ENCODE results near the gene FTO.

FTO gene

DNA sequence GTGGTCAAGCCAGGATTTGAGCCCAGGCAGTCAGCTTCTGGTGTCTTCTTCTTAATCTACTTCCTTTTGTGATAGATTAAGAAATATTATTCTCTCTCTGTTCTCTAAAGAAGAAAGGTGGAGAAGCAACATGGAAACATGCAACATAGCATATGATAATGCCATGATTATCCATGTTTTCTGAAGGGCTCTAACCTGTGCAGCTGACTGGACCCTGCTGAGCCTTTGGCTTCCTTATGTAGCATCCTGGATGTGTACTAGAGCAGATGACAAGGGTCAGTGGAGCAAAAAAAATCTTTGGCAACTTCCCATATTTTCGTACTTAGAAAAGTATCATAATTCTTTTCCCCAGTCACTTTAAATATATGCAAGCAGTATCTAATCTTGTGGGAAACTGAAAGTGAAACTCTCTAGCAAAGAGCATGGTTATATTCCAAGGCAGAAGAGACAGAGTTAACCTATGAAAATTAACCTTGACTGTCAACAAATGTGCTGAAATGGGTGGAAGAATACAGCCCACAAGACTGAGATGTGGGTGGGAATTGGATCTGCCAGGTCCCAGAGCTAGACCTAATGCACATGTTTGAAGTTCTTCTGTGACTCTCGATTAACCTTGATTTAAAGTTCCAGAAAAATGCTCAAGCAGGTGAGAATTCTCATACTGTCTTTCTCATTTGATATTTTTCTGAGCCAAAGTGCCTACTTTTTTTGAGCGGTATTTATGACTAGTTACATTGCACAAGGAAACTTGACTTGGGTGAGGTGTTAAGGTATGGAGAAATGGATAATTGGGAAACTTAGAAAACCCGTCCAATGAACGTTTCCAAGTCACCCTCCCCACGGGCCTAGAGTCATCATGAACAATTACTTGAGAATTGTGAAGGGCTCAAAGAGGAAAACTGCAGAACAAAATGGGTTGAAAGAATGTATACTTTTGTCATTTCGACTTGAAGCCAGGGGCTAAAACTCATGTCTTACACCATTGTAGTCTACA, 248.6 kb downstream of the FTO start:
- DNase-seq (ENCODE audit: extremely low read depth, low read depth): peak; percentile 2
- H3K4me3 ChIP-seq (replicated peaks; ENCODE audit: low read depth, low read length): no peak overlapping the region
- TF ChIP-seq, protein P1, sequence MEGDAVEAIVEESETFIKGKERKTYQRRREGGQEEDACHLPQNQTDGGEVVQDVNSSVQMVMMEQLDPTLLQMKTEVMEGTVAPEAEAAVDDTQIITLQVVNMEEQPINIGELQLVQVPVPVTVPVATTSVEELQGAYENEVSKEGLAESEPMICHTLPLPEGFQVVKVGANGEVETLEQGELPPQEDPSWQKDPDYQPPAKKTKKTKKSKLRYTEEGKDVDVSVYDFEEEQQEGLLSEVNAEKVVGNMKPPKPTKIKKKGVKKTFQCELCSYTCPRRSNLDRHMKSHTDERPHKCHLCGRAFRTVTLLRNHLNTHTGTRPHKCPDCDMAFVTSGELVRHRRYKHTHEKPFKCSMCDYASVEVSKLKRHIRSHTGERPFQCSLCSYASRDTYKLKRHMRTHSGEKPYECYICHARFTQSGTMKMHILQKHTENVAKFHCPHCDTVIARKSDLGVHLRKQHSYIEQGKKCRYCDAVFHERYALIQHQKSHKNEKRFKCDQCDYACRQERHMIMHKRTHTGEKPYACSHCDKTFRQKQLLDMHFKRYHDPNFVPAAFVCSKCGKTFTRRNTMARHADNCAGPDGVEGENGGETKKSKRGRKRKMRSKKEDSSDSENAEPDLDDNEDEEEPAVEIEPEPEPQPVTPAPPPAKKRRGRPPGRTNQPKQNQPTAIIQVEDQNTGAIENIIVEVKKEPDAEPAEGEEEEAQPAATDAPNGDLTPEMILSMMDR (IDR thresholded peaks at IDR 0.05; ENCODE audit: low read depth, low read length, missing control alignments): no peak

DNA sequence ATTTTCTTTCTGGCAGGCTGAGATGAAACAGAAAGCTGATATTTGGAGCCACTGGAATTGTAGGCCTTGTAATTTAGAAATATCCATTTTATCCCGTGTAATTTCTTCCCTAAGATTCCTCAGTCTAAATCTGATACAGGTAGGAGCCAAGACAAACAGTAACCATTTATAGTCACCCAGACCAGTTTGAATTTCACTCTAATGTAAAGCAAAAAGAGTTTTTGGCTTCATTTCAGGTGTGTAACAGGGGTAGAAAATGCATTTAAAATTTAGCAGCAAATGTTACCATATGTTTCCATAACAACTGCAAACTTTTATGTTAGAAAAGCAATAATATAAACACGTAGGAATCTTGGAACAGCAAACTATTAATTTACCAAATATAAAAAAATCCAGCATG, 249.4 kb downstream of the FTO start:
- TF ChIP-seq, protein P1 (IDR thresholded peaks at IDR 0.05; ENCODE audit: low read depth, low read length, missing control alignments): no peak
- no peak overlapping the region for H3K4me3 ChIP-seq (replicated peaks; ENCODE audit: low read depth, low read length)
- no peak for DNase-seq (ENCODE audit: extremely low read depth, low read depth)

DNA sequence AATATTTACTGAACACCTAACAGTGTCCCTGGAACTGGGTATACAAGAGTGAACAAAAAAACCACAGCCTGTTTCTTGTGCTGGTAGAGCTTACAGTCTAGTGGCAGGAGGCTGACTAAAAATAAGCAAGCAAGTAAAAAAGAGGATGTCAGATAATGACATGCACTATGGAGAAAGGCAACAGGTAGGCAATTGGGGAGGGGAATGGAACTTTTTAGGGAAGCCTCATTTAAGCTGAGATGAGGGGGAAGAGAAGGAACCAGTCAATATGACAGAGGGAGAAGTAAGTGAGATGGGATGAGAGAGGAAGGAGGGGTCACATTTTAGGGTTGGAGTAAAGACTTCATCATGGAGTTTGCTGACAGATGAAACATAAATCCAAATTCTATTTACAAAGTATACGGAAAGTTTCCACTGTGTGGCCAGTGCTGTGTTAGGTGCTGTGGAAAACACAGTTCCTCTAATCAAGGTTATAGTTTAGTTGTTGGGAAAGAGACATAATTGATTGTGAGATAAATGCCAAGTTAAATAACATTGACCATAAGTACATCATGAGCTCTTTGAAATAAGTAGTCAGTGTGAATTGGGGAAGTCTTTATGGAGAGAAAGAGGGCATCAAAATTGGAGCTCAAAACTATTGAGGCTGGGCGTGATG, 251.4 kb downstream of the FTO start:
- TF ChIP-seq, protein P1 (IDR thresholded peaks at IDR 0.05; ENCODE audit: low read depth, low read length, missing control alignments): no peak
- DNase-seq (ENCODE audit: extremely low read depth, low read depth): no peak
- no peak overlapping the region for H3K4me3 ChIP-seq (replicated peaks; ENCODE audit: low read depth, low read length)

DNA sequence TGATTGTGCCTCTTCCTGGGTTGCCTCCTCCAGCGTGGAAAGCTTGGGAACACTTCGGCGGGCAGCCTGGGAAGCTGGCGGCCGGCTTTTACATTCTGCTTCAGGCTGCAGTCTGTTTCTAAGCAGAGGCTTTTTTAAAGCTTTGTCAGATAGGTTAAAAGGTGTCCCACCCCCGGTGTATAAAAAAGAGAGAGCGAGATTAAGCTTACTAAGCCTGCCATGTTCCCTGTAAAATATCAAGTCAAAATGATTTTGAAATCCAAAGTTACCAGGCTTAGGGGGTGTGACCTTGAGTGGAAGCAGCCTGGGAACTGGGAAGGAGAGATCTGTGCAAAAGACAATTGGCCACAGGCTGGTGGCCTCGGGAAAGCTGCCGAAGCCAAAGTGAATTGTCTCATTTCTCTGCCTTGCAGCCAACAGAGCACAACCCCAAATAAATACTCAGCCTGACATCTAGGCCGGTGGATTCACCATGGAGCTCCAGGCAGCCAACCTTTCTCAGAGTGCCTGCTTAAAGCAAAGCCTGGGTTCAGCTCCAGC, 254.5 kb downstream of the FTO start:
- no peak overlapping the region for H3K4me3 ChIP-seq (replicated peaks; ENCODE audit: low read depth, low read length)
- TF ChIP-seq, protein P1 (IDR thresholded peaks at IDR 0.05; ENCODE audit: low read depth, low read length, missing control alignments): no peak
- DNase-seq (ENCODE audit: extremely low read depth, low read depth): no peak

DNA sequence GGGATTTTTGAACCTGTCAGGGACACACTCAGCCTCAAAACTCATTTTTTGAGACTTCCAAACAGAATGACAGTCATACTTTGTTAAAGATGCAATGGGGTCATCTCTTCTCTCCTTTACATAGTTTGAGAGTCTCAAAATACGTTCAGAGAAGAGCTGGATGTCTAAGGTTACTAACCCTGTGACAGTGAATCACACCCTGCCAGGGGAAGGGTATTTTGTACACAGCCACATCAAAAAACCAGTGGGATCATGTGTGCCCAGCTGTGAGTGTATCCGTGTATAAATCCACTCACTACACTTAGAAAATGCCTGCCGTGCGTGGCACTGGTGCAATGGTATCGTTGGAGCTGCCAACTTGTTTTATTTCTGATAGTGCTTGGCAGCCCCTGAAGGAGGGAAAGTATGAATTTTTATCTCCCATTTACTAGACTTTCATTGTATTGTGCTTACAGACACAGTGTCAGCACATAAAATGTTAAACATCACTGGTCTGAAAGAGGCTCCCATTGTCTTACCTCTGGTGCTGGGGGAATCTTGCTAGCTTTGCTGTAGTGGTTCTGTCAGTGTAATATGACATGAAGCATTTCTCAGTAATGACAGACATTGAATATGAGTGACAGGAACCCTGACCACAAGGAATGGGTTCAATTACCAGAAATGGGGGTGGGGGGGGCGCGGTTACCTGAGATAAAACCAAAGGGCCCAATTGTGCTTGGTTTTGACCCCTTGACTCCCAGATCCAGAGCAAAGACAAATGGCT, 256.3 kb downstream of the FTO start:
- H3K4me3 ChIP-seq (replicated peaks; ENCODE audit: low read depth, low read length): no peak overlapping the region
- no peak for DNase-seq (ENCODE audit: extremely low read depth, low read depth)
- TF ChIP-seq, protein P1 (IDR thresholded peaks at IDR 0.05; ENCODE audit: low read depth, low read length, missing control alignments): no peak

DNA sequence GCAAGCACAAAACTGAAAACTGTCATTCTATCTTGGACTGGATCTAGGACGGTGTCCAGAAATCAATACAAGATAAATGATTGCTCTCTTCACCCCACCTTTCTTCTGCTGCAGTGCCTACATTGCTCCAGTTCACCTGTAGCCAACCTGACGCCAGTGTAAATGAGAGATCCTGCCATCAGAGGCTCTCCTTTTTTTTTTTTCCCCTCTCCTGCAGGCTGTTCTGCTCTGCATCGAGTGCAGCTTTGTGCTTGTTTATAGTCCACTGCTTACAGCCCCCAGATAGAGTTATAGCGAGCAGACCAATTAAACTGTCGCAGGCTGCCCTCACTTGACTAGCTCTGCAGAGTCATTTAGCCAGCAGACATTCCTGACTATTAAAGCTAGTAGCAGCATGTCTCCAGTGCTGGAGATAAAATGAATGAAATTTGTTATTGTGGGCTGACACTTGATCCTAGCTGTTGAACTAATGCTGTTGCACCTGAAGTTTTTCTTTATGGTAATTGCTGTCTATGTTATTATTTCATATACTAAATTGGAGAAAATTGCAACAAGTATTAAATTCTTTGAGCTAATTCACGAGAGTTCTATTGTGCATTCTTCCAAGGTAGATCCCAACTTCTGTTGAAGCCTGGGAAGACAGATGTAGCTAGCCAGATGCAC, 257.1 kb downstream of the FTO start:
- DNase-seq (ENCODE audit: extremely low read depth, low read depth): no peak
- TF ChIP-seq, protein P1 (IDR thresholded peaks at IDR 0.05; ENCODE audit: low read depth, low read length, missing control alignments): no peak
- H3K4me3 ChIP-seq (replicated peaks; ENCODE audit: low read depth, low read length): no peak overlapping the region

All from HFF-Myc (cell line).